SK-N-SH treated with all-trans-retinoic acid at 6 μM for 48 hours (cell line): ENCODE data around the gene HRH2.

Source experiments
- ARNTL ChIP-seq: fragments of 450-650 bp; formaldehyde crosslinking; IDR thresholded peaks from 2 replicates; pipeline ENCODE4 v1.5.0; 2020; ENCODE audit warnings: low read depth, mild to moderate bottlenecking, moderate library complexity, borderline replicate concordance
- CSDC2 ChIP-seq: fragments of 250-450 bp; sonication (Bioruptor Pico); IDR thresholded peaks from 2 replicates; pipeline ENCODE4 v1.5.0; 2020; ENCODE audit warnings: mild to moderate bottlenecking, moderate library complexity
- ESRRG ChIP-seq: fragments of 250-450 bp; sonication (Bioruptor Pico); IDR thresholded peaks from 2 replicates; pipeline ENCODE4 v1.6.1; 2021; ENCODE audit warnings: mild to moderate bottlenecking
- ISL1 ChIP-seq: fragments of 250-450 bp; sonication (Bioruptor Pico); IDR thresholded peaks from 2 replicates; pipeline ENCODE4 v2.1.2; 2022; ENCODE audit warnings: mild to moderate bottlenecking, moderate library complexity
- RARB ChIP-seq: fragments of 250-450 bp; sonication (Bioruptor Pico); IDR thresholded peaks from 2 replicates; pipeline ENCODE4 v1.8.0; 2021; ENCODE audit warnings: mild to moderate bottlenecking, moderate library complexity
- TCF4 ChIP-seq: fragments of 250-450 bp; sonication (Bioruptor Pico); IDR thresholded peaks from 2 replicates; pipeline ENCODE4 v1.8.0; 2021; ENCODE audit warnings: mild to moderate bottlenecking, moderate library complexity, borderline replicate concordance
- TOX ChIP-seq: fragments of 250-450 bp; sonication (Bioruptor Pico); IDR thresholded peaks from 2 replicates; pipeline ENCODE4 v1.8.0; 2021; ENCODE audit warnings: mild to moderate bottlenecking, moderate library complexity, borderline replicate concordance
- ZFP3 ChIP-seq: fragments of 250-450 bp; sonication (Bioruptor Pico); IDR thresholded peaks from 2 replicates; pipeline ENCODE4 v1.5.0; 2020; ENCODE audit warnings: mild to moderate bottlenecking, moderate library complexity
- TF ChIP-seq, protein P1 (sequence below): fragments of 250-450 bp; sonication (Bioruptor Pico); IDR thresholded peaks from 2 replicates; pipeline ENCODE4 v1.8.0; 2020; ENCODE audit warnings: mild to moderate bottlenecking, moderate library complexity, borderline replicate concordance

DNA sequence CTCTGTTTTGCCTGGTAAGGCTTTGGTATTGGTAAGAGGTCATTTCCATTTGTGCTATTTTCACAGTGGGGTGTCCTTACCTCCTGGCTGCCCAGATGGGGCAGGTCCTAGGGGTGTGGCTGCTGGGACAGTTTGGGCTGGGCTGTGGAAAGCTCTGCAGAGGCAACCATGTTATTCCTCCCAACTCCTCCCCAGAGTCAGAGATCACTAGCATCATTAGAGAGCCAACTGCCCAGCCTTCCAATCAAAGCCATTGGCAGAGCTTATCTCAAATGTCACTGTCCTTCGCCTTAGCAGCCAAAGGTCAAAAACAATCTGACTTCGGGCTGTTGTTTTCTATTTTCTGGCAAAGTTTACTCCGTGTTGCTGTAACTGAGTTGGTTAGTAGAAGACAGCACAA, 33.6 kb upstream of the HRH2 start:
- no peak for TF ChIP-seq TOX (CRISPR knock-in tag)
- TF ChIP-seq, protein P1, sequence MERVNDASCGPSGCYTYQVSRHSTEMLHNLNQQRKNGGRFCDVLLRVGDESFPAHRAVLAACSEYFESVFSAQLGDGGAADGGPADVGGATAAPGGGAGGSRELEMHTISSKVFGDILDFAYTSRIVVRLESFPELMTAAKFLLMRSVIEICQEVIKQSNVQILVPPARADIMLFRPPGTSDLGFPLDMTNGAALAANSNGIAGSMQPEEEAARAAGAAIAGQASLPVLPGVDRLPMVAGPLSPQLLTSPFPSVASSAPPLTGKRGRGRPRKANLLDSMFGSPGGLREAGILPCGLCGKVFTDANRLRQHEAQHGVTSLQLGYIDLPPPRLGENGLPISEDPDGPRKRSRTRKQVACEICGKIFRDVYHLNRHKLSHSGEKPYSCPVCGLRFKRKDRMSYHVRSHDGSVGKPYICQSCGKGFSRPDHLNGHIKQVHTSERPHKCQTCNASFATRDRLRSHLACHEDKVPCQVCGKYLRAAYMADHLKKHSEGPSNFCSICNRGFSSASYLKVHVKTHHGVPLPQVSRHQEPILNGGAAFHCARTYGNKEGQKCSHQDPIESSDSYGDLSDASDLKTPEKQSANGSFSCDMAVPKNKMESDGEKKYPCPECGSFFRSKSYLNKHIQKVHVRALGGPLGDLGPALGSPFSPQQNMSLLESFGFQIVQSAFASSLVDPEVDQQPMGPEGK (CRISPR knock-in tag), result no peak
- no peak for TF ChIP-seq ZFP3
- TF ChIP-seq TCF4 (CRISPR knock-in tag), result no peak
- TF ChIP-seq ARNTL (CRISPR knock-in tag), result no peak
- TF ChIP-seq ESRRG (CRISPR knock-in tag), result no peak
- no peak for TF ChIP-seq ISL1
- TF ChIP-seq RARB (CRISPR knock-in tag), result no peak
- no peak for TF ChIP-seq CSDC2 (CRISPR knock-in tag)
